ENCODE results near the gene FGF5.
A peak's percentile ranks its signal among the peaks of the same experiment; 100 is the strongest.
"Not testable (repeated sequence)": the region's sequence is repeated elsewhere in the genome, so short reads cannot be mapped to it uniquely, and the experiment has no call there.

FGF5 gene

GRCh38 chr4:80255329-80256095, 11.0 kb upstream of the FGF5 start:
- DNase-seq, result no peak

GRCh38 chr4:80257851-80258250, 8.6 kb upstream of the FGF5 start:
- no peak for DNase-seq

GRCh38 chr4:80259012-80259411, 7.5 kb upstream of the FGF5 start:
- no peak for DNase-seq

DNA sequence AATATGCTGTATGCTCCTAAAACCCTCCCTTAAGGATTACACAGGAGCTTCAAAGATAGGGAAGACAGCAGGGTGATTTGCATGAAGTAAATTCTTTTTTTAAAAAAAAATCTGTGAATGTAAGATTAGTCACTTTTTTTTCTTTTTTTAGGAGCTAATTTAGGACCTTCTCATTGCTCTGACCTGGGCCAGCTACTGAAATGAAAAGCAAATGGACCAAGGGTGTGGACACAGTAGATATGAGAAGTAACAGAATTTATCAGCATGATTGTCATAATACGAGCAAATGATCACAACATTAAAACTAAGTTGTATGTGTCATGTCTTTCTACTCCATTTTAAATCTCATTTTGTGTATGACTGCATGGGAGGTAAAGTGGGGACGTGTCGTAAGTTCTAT, 6.6 kb upstream of the FGF5 start:
- no peak for DNase-seq

DNA sequence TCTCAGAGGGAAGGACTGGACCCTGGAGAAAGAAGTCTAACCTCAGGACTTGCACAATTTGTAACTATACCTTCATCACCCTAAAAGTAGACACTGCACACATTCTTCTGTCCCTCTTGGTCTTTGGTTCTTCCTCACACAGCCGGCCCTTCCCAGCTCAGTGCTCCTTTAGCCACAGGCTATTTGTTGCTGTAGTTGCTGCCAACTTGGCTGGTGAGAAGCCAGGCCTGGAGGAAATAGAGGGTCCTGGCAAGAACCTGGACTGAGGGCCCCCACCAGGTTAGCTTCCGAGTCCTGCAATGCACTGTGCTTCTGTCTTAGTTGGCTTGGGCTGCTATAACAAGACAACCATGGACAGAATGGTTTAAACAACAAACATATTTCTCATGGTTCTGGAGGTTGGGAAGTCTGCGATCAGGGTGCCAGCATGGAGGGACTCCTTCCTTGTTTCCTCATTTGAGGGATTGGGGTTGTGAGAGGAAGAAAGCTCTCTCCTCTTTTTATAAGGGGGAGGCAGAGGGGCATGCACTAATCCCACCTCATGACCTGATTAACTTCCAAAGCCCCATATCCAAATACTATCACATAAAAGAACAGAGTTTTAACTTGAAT, 4.4 kb upstream of the FGF5 start:
- no peak for DNase-seq

- DNase-seq, result no peak
Observed at GRCh38 chr4:80263541-80264351, 2.7 kb upstream of the FGF5 start.

- DNase-seq, result no peak
Observed at GRCh38 chr4:80264352-80264647, 2.2 kb upstream of the FGF5 start.

- no peak for DNase-seq
Observed at GRCh38 chr4:80264825-80265224, 1.6 kb upstream of the FGF5 start.

DNA sequence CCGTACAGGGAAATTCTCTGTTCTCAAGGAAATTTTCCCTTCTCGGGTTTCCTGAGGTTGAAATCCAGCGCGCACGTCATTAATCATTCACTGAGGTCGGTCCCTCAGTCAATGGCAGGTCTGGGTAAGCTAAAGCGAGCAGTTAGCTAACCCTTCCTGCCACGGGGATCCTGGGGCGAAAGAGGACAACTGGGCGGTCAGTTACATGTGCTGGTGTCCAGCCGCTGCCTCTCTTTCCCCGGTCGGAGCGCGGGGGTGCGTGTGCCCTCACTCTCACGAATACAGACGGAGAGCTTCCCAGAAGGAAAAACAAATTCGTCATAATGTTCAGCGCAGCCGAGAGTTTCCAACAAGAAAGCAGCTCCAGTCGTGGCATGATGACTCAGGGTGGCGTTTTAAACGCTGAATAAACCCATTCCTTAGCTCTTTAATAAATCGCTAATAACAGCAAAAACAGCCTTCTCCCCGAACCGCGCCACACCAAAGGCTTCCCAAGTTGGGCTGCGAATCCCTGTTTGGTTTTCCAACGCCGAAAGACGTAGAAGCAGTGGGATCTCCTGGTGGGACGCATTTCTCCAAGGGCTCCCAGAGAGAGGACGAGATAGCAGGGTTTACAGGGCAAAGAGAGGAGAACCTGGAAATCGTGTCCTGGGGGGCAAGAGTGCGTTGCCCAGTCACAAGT, 752 bp upstream of the FGF5 start:
- no peak for DNase-seq

GRCh38 chr4:80266902-80267380, 477 bp downstream of the FGF5 start:
- DNase-seq, result peak; percentile 2

GRCh38 chr4:80268081-80268823, 1.8 kb downstream of the FGF5 start:
- no peak for DNase-seq

DNA sequence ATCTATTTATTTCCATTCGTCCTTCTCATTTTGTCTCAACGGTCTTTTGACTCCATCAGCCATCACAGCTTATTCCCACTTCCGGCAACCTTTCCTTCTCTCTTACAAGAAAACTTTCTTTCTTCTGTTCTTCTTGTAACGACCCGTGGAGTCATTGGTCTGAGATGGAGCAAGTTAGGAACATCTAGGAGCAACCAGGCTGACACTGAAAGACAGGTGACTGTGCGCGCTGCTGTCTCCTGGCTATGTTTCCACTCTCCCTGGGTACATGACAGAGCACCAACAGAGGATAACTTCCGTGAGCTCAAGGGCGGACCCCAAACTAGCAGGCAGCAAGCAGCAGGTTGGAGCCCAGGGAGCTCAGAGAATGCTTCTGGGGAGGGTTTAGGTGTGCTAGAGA, 2.5 kb downstream of the FGF5 start:
- DNase-seq, result no peak

DNA sequence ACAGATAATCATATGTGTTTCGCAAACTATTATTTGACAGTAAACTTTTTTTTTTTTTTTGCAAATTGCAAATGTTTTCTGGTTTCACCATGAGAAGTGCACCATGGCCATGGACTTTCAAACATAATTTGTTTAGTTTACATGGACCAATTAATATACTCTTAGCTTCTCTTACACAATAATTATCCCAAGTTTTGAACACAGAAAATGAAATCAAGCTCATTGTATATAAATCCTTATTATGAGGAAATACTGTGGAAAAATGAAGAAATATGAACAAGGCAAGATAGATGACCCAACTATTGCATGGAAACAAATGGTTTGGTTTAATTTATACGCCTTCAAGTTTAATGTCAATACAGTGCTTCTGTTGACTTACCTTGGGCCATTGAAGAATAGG, 3.9 kb downstream of the FGF5 start:
- DNase-seq, result no peak

- no peak for DNase-seq
Observed at GRCh38 chr4:80270868-80271267, 4.4 kb downstream of the FGF5 start.

- no peak for DNase-seq
Observed at GRCh38 chr4:80271801-80272200, 5.3 kb downstream of the FGF5 start.

GRCh38 chr4:80276931-80277330, 10.5 kb downstream of the FGF5 start:
- no peak for DNase-seq

DNA sequence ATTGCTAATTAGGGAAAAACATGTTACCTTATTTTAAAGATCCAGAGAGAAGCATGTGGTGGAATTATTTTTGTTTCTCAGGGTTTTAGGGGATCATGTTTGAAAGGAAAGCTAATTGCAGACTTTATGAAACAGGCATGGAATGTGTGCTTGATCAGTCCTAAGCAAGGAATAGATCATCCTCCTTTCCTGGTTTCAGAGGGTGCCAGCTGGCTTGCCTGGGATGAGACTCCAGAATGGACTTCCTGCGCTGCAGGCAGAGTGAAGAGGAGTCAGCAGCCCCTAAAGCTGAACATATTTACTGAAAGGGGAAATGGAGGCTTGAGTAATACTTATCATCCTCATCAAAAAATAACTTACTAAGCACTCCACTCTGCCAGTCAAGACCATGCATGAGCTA, 13.3 kb downstream of the FGF5 start:
- DNase-seq, result no peak

- DNase-seq, result no peak
Observed at GRCh38 chr4:80286451-80286850, 20.0 kb downstream of the FGF5 start.

- DNase-seq, result not testable (repeated sequence)
Observed at GRCh38 chr4:80290665-80291064, 24.2 kb downstream of the FGF5 start.

GRCh38 chr4:80294206-80294605, 27.7 kb downstream of the FGF5 start:
- no peak for DNase-seq

- DNase-seq, result no peak
Observed at GRCh38 chr4:80295336-80295735, 28.9 kb downstream of the FGF5 start.

DNA sequence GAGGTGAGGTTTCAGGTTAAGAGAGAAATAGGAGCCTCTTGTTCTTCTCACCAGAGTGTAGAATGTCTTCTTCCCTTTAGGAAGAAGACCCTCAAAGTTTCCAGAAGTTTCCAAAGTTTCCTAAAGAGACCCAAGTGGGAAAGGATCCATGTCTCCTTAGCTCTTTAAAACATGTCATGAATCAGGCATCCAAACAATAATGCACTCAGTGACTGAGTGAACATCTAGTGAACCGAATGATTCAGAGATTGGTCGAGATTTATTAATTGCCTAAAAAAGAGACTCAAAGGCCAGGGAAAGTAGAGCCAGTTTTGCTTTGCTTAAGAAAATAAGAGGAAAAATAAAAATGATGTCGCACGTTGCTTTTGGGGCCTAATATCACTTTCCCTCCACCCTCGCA, 29.4 kb downstream of the FGF5 start:
- no peak for DNase-seq

GRCh38 chr4:80301884-80302283, 35.4 kb downstream of the FGF5 start:
- DNase-seq, result no peak

All from GDM1 (cell line).